Ecto neural progenitor cell (in vitro differentiated cells): ENCODE data around the gene SYTL2.
A peak's percentile ranks its signal among the peaks of the same experiment; 100 is the strongest.
"Not testable (repeated sequence)": the region's sequence is repeated elsewhere in the genome, so short reads cannot be mapped to it uniquely, and the experiment has no call there.

Source experiments
- DNase-seq: peaks from one replicate; pipeline ENCODE4 v3.0.0-alpha.2; 2018; ENCODE audit warnings: low spot score

SYTL2 gene

GRCh38 chr11:85810871-85811611, at the start of gene SYTL2:
SYTL2 (minus strand) TSS chr11:85811141; CDS start chr11:85757725, 53,416 bp downstream.
- peak; percentile 85 for DNase-seq

- not testable (repeated sequence) for DNase-seq
Measured at GRCh38 chr11:85859541-85859940, 48.6 kb upstream of the SYTL2 start.

GRCh38 chr11:85857098-85857497, 46.2 kb upstream of the SYTL2 start:
- no peak for DNase-seq

- DNase-seq, result no peak
Measured at GRCh38 chr11:85855341-85855656, 44.4 kb upstream of the SYTL2 start, which contains the start of gene CCDC83. CCDC83 (plus strand) TSS chr11:85855383; CDS start chr11:85865124, 9,741 bp downstream.

GRCh38 chr11:85854557-85855340, 43.8 kb upstream of the SYTL2 start:
- DNase-seq, result peak; percentile 98

GRCh38 chr11:85854212-85854556, 43.2 kb upstream of the SYTL2 start:
- no peak for DNase-seq

- not testable (repeated sequence) for DNase-seq
Measured at GRCh38 chr11:85853541-85853940, 42.6 kb upstream of the SYTL2 start.

GRCh38 chr11:85852754-85853153, 41.8 kb upstream of the SYTL2 start:
- not testable (repeated sequence) for DNase-seq

- no peak for DNase-seq
Measured at GRCh38 chr11:85848556-85848955, 37.6 kb upstream of the SYTL2 start.

- DNase-seq, result no peak
Measured at GRCh38 chr11:85848006-85848405, 37.1 kb upstream of the SYTL2 start.

GRCh38 chr11:85847436-85847835, 36.5 kb upstream of the SYTL2 start:
- no peak for DNase-seq

- no peak for DNase-seq
Measured at GRCh38 chr11:85845124-85845631, 34.2 kb upstream of the SYTL2 start.

GRCh38 chr11:85844439-85845123, 33.6 kb upstream of the SYTL2 start:
- DNase-seq, result no peak

- no peak for DNase-seq
Measured at GRCh38 chr11:85843929-85844328, 33.0 kb upstream of the SYTL2 start.

- DNase-seq, result not testable (repeated sequence)
Measured at GRCh38 chr11:85840932-85841331, 30.0 kb upstream of the SYTL2 start.

- DNase-seq, result no peak
Measured at GRCh38 chr11:85835729-85836128, 24.8 kb upstream of the SYTL2 start.

GRCh38 chr11:85835263-85835662, 24.3 kb upstream of the SYTL2 start:
- DNase-seq, result no peak

- no peak for DNase-seq
Measured at GRCh38 chr11:85831050-85831449, 20.1 kb upstream of the SYTL2 start.

- DNase-seq, result no peak
Measured at GRCh38 chr11:85829172-85829571, 18.2 kb upstream of the SYTL2 start.

GRCh38 chr11:85828640-85828978, 17.7 kb upstream of the SYTL2 start:
- no peak for DNase-seq

- DNase-seq, result no peak
Measured at GRCh38 chr11:85827748-85828639, 17.1 kb upstream of the SYTL2 start.
